Esophagus muscularis mucosa (tissue), 4 donors: ENCODE results near the gene TSHR. TPM values are rescaled to one million over a fixed set of nuclear protein-coding genes. Genes with fewer than 3 reads are reported as not detected.

ENCODE experiments used
- DNase-seq: peaks from one replicate; pipeline ENCODE4 v3.0.0-alpha.2; 2017; ENCODE audit errors: extremely low spot score
- H3K27ac ChIP-seq, 4 donors: fragments of 200-600 bp; sonication (generic); replicated peaks in 1 of 4; 1 replicate in 3 of 4; 2 replicates in 1 of 4; pipeline ENCODE4 v1.5.1; 2016 to 2019; ENCODE audit warnings: mild to moderate bottlenecking in 1 of 4
- H3K27me3 ChIP-seq, 4 donors: fragments of 200-600 bp; sonication (generic); one replicate each; pipeline versions ENCODE4 v1.5.1 to v1.6.0; 2016 to 2019
- H3K36me3 ChIP-seq, 4 donors: fragments of 200-600 bp; sonication (generic); one replicate each; pipeline ENCODE4 v1.5.1; 2016 to 2019
- H3K4me1 ChIP-seq, 4 donors: fragments of 200-600 bp; sonication (generic); one replicate each; pipeline ENCODE4 v1.5.1; 2016 to 2019
- H3K4me3 ChIP-seq, 4 donors: fragments of 200-600 bp; sonication (generic); 1 replicate in 2 of 4; 2 replicates in 2 of 4; pipeline ENCODE4 v1.5.1; 2016 to 2019; ENCODE audit warnings: mild to moderate bottlenecking in 4 of 4, moderate library complexity in 1 of 4
- H3K9me3 ChIP-seq, 4 donors: fragments of 200-600 bp; sonication (generic); 1 replicate in 3 of 4; 2 replicates in 1 of 4; pipeline ENCODE4 v1.5.1; 2016 to 2019
- EP300 ChIP-seq: sonication (generic); formaldehyde crosslinking; IDR thresholded peaks from one replicate; pipeline ENCODE4 v1.6.1; 2017; ENCODE audit warnings: antibody characterized with exemption
- POLR2A ChIP-seq: fragments of 450-650 bp; IDR thresholded peaks from one replicate; pipeline ENCODE4 v1.6.1; 2017; ENCODE audit warnings: antibody characterized with exemption, moderate library complexity, mild to moderate bottlenecking, low read depth
- POLR2AphosphoS5 ChIP-seq, 2 donors: sonication (generic); formaldehyde crosslinking; IDR thresholded peaks; one replicate each; pipeline ENCODE4 v1.6.1; 2017; ENCODE audit warnings: antibody characterized with exemption in 2 of 2
- WGBS: methylation state at CpG from one replicate; pipeline ENCODE4 v1.1.5; 2018; 5-methylcytosine and 5-hydroxymethylcytosine counted together
- intact Hi-C: fragments of 100-400 bp; cut with DNase I; formaldehyde crosslinking; loops from one replicate; pipeline ENCODE4 v1.15.1; 2023
- total RNA-seq, 4 donors: library from RNA; depleted of rRNA; stranded (reverse); fragments of >200 nt; gene quantifications; one replicate each; pipeline versions ENCODE4 v1.1.0 to v1.2.1, GENCODE V29; 2016
- TF ChIP-seq, protein P1 (sequence below), 3 experiments: fragments of 200-600 bp in 2 of 3; fragments of 450-650 bp in 1 of 3; sonication (generic) in 2 of 3; IDR thresholded peaks; one replicate each; pipeline ENCODE4 v1.5.1; 2017 to 2019; ENCODE audit warnings: antibody characterized with exemption in 3 of 3, mild to moderate bottlenecking in 2 of 3, moderate library complexity in 1 of 3

TSHR gene
- total RNA-seq, 4 donors from 2014 or later = 0.17 TPM; not detected in 3

DNA sequence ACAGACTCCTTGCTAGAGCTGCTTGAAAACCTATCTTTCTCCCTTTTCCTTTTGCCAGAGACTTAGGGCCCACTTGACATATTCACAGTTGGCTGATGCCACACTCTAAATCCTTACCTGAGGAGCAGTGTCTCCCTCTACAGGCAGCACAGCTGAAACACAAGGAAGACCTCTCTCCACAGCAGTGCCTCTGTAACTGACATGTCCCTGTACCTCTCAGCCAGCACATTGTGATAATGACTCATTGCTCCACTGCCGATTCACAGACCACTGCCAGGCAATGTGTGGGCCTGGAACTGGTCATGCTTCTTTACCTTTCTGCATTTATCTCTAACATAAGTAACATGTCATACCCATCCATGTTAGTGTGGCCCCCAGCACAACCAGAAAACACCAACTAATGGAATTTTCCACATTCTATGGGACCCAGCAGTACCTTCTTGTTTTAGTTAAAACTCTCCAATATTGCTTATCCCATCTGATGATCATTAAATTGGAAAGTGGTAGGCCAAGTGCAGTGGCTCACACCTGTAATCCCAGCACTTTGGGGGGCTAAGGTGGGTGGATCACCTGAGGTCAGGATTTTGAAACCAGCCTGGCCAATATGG, 208.8 kb downstream of the TSHR start:
- peaks cover under 1 to 2% (median 1%) of the 10 kb centered on the region in 4 donors for H3K4me1 ChIP-seq
- H3K36me3 ChIP-seq = no peaks in the 10 kb centered on the region
- intact Hi-C loops = no loop called here
- H3K27me3 ChIP-seq = no peaks in the 10 kb centered on the region
- TF ChIP-seq POLR2AphosphoS5 (IDR thresholded peaks at IDR 0.05) = no peak
- TF ChIP-seq, protein P1, sequence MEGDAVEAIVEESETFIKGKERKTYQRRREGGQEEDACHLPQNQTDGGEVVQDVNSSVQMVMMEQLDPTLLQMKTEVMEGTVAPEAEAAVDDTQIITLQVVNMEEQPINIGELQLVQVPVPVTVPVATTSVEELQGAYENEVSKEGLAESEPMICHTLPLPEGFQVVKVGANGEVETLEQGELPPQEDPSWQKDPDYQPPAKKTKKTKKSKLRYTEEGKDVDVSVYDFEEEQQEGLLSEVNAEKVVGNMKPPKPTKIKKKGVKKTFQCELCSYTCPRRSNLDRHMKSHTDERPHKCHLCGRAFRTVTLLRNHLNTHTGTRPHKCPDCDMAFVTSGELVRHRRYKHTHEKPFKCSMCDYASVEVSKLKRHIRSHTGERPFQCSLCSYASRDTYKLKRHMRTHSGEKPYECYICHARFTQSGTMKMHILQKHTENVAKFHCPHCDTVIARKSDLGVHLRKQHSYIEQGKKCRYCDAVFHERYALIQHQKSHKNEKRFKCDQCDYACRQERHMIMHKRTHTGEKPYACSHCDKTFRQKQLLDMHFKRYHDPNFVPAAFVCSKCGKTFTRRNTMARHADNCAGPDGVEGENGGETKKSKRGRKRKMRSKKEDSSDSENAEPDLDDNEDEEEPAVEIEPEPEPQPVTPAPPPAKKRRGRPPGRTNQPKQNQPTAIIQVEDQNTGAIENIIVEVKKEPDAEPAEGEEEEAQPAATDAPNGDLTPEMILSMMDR (IDR thresholded peaks at IDR 0.05) = peak; percentile 25 to 56 (median 30)
- no peak for TF ChIP-seq POLR2A
- no peak for DNase-seq
- WGBS = 7% methylated on average over 1 of the region's 1 CpG
- no peak overlapping the region for H3K27ac ChIP-seq
- H3K9me3 ChIP-seq = no peaks in the 10 kb centered on the region
- H3K4me3 ChIP-seq = no peak overlapping the region

DNA sequence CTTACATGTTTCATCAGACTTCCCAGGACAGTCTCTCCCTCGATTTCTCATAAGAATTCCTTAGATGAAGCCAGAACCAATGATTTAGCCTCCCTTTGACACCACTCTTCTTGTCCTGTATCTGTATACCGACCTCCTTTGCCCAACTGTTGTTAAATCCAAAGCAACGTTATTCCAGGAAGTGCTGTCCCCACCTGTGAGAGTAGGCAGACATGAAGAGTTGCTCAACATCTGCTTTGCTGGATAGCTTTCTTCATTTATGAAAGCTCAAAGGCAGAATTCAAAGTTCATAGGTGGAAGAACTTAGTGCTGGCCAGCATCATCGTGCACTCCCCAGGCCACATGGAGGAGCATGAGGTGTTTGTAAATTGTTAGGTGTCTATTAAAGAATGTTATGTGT, 209.8 kb downstream of the TSHR start:
- Histone ChIP-seq H3K9me3 (no peaks in the 10 kb centered on the region), H3K4me3 (no peak overlapping the region), H3K36me3 (no peaks in the 10 kb centered on the region), H3K27ac (no peak overlapping the region), H3K27me3 (no peaks in the 10 kb centered on the region), H3K4me1 (peaks cover 8 to 10% (median 10%) of the 10 kb centered on the region in 4 donors)
- intact Hi-C loops = loop anchor here (5.0 kb wide), 1 partner anchor 213 kb away; no protein-coding TSS in a partner anchor
- TF ChIP-seq, protein P1 (IDR thresholded peaks at IDR 0.05) = no peak
- TF ChIP-seq POLR2AphosphoS5 (IDR thresholded peaks at IDR 0.05) (no peak), POLR2A (no peak), EP300 (no peak)
- WGBS = 74% methylated on average over 4 of the region's 4 CpGs
- DNase-seq = no peak

DNA sequence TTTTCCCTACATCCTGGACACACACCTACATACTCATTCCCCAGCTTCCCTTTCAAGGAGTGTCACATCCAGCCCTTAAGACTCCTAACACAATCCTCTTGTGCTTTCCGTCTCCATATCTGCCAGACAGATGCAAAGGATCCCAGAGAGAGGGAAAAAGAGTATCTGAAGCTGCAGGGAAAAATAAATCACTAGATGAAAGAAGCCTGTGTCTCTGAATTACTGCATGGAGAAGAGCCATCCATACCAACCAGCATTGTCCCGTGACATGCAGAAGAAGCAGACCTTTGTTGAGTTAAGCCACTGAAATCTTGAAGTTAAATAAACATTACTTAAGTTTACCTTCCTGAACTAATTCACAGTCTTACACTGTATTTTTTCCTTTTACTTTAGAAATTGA, 210.7 kb downstream of the TSHR start:
- peaks cover 13 to 15% (median 15%) of the 10 kb centered on the region in 4 donors for H3K4me1 ChIP-seq
- intact Hi-C loops = loop anchor here (5.0 kb wide), 1 partner anchor 214 kb away; no protein-coding TSS in a partner anchor
- DNase-seq = no peak
- H3K9me3 ChIP-seq = no peaks in the 10 kb centered on the region
- TF ChIP-seq EP300 = no peak
- TF ChIP-seq, protein P1 (IDR thresholded peaks at IDR 0.05) = no peak
- no peak for TF ChIP-seq POLR2AphosphoS5 (IDR thresholded peaks at IDR 0.05)
- TF ChIP-seq POLR2A = no peak
- 75% methylated on average over 2 of the region's 2 CpGs for WGBS
- H3K27ac ChIP-seq = no peak overlapping the region
- no peaks in the 10 kb centered on the region for H3K36me3 ChIP-seq
- no peak overlapping the region for H3K4me3 ChIP-seq
- H3K27me3 ChIP-seq = no peaks in the 10 kb centered on the region

DNA sequence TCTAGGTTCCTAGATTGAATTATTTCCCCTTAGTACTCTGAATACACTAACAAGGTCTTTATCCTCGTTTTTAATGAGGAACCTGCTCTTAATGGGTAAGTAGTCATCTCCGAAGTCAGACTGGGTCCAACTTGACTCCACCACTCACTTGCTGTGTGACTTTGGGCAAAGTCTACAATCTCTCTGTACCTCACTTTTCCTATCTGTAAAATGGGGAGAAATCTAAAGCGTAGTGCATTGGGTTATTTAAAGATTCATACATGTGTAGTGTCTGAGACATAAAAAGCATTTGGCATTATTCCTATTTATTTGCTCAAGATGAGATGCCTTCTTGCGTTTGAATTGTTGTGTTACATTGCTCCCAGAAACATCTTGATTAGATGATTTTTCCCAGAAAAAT, 213.8 kb downstream of the TSHR start:
- Histone ChIP-seq H3K9me3 (no peaks in the 10 kb centered on the region), H3K27me3 (no peaks in the 10 kb centered on the region), H3K4me1 (peaks cover 13 to 15% (median 15%) of the 10 kb centered on the region in 4 donors), H3K36me3 (no peaks in the 10 kb centered on the region), H3K4me3 (peak overlapping the region; percentile 70 to 83 (median 72)), H3K27ac (peak overlapping the region; percentile 90 to 93 (median 92))
- TF ChIP-seq EP300 (no peak), POLR2AphosphoS5 (IDR thresholded peaks at IDR 0.05) (no peak), POLR2A (no peak)
- TF ChIP-seq, protein P1 (IDR thresholded peaks at IDR 0.05) = no peak
- intact Hi-C loops = loop anchor here (5.0 kb wide), 1 partner anchor 217 kb away; no protein-coding TSS in a partner anchor
- 55% methylated on average over 4 of the region's 4 CpGs for WGBS
- no peak for DNase-seq
